ENCODE results near the gene MORC2. TPM values are rescaled to one million over a fixed set of nuclear protein-coding genes. Genes with fewer than 3 reads are reported as not detected.

The MORC2 gene
- total RNA-seq, 1 donor from 2014 or later: 19.3 TPM

- no peaks in the 10 kb centered on the region for H3K27me3 ChIP-seq (ENCODE audit: low read depth)
- no peaks in the 10 kb centered on the region for H3K9me3 ChIP-seq
- no peak overlapping the region for H3K27ac ChIP-seq
- no peaks in the 10 kb centered on the region for H3K36me3 ChIP-seq
- no peak for TF ChIP-seq CTCF (IDR thresholded peaks at IDR 0.05)
- DNase-seq (peak; percentile 13), ATAC-seq (no peak)
- H3K4me1 ChIP-seq: no peaks in the 10 kb centered on the region
- no peak overlapping the region for H3K4me3 ChIP-seq
- intact Hi-C loops (cut with DNase I): no loop called here
These were observed 86.3 kb downstream of the MORC2 start for GRCh38 chr22:30882184-30882717.

GRCh38 chr22:30881361-30882183 is 87.0 kb downstream of the MORC2 start:
- intact Hi-C loops (cut with DNase I): no loop called here
- no peak for ATAC-seq
- TF ChIP-seq CTCF (IDR thresholded peaks at IDR 0.05): no peak

GRCh38 chr22:30880847-30881246 is 87.7 kb downstream of the MORC2 start:
- intact Hi-C loops (cut with DNase I): no loop called here
- ATAC-seq (no peak), DNase-seq (peak; percentile 25)
- TF ChIP-seq CTCF (IDR thresholded peaks at IDR 0.05): no peak
- no peaks in the 10 kb centered on the region for H3K9me3 ChIP-seq
- no peaks in the 10 kb centered on the region for H3K36me3 ChIP-seq
- no peaks in the 10 kb centered on the region for H3K4me1 ChIP-seq
- no peak overlapping the region for H3K4me3 ChIP-seq
- H3K27me3 ChIP-seq (ENCODE audit: low read depth): no peaks in the 10 kb centered on the region
- no peak overlapping the region for H3K27ac ChIP-seq

More at GRCh38 chr22:30881361-30882183, 87.0 kb downstream of the MORC2 start:
- H3K4me1 ChIP-seq: no peaks in the 10 kb centered on the region
- H3K4me3 ChIP-seq: no peak overlapping the region
- no peaks in the 10 kb centered on the region for H3K36me3 ChIP-seq
- H3K27ac ChIP-seq: no peak overlapping the region
- H3K9me3 ChIP-seq: no peaks in the 10 kb centered on the region
- no peaks in the 10 kb centered on the region for H3K27me3 ChIP-seq (ENCODE audit: low read depth)
- DNase-seq: peak; percentile 34

GRCh38 chr22:30880181-30880601 is 88.4 kb downstream of the MORC2 start:
- Histone ChIP-seq H3K4me1 (no peaks in the 10 kb centered on the region), H3K36me3 (no peaks in the 10 kb centered on the region), H3K27ac (no peak overlapping the region), H3K9me3 (no peaks in the 10 kb centered on the region), H3K4me3 (no peak overlapping the region), H3K27me3 (ENCODE audit: low read depth) (no peaks in the 10 kb centered on the region)
- DNase-seq (peak; percentile 29), ATAC-seq (no peak)
- no peak for TF ChIP-seq CTCF (IDR thresholded peaks at IDR 0.05)
- intact Hi-C loops (cut with DNase I): no loop called here

- intact Hi-C loops (cut with DNase I): no loop called here
- no peak for TF ChIP-seq CTCF (IDR thresholded peaks at IDR 0.05)
- Histone ChIP-seq H3K27ac (no peak overlapping the region), H3K27me3 (ENCODE audit: low read depth) (no peaks in the 10 kb centered on the region), H3K9me3 (no peaks in the 10 kb centered on the region), H3K4me3 (no peak overlapping the region), H3K36me3 (no peaks in the 10 kb centered on the region), H3K4me1 (no peaks in the 10 kb centered on the region)
- no peak for ATAC-seq
- peak; percentile 41 for DNase-seq
These were observed 89.2 kb downstream of the MORC2 start for GRCh38 chr22:30879415-30879797.

Measured in lower lobe of right lung (tissue), 2 donors.